GM12873 (cell line): ENCODE measurements around the gene PRDM16.

Source experiments
- TF ChIP-seq, protein P1 (sequence below): IDR thresholded peaks from 2 replicates; pipeline ENCODE4 v1.5.1; 2012; ENCODE audit warnings: low read depth, mild to moderate bottlenecking, moderate library complexity, low read length, control low read depth; ENCODE audit not compliant: insufficient read depth; ENCODE audit errors: missing control alignments

PRDM16 gene

DNA sequence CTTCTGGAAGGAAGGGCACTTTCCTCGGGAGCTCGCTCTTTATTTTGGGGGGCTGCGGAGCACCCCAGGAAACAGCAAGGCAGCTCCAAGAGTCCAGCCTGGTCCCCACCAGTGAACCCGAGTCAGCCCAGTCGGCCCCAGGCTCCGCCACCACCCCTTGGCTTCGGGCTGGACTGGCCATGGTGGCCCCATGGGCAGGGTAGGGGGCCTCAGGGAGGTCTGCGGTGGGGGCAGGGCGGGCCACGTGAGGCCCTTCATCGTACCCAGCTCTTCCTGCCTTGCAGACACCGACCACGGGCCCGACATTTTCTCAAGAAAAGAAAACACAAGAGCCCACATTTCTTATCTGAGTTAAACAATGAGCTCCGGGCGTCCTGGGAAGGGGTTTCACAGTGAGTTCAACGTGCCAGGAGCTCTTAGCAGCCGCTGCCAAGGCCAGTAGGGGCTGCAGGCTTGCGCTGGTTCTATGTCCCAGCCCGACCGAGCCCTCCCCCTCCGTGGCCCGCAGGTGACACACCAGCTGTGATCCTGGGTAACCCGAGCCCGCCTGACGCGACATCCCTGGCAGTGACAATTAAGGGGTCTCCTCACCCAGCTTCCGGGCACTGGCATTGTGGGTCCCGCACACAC is 66.2 kb downstream of the PRDM16 start:
- TF ChIP-seq, protein P1, sequence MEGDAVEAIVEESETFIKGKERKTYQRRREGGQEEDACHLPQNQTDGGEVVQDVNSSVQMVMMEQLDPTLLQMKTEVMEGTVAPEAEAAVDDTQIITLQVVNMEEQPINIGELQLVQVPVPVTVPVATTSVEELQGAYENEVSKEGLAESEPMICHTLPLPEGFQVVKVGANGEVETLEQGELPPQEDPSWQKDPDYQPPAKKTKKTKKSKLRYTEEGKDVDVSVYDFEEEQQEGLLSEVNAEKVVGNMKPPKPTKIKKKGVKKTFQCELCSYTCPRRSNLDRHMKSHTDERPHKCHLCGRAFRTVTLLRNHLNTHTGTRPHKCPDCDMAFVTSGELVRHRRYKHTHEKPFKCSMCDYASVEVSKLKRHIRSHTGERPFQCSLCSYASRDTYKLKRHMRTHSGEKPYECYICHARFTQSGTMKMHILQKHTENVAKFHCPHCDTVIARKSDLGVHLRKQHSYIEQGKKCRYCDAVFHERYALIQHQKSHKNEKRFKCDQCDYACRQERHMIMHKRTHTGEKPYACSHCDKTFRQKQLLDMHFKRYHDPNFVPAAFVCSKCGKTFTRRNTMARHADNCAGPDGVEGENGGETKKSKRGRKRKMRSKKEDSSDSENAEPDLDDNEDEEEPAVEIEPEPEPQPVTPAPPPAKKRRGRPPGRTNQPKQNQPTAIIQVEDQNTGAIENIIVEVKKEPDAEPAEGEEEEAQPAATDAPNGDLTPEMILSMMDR = no peak

DNA sequence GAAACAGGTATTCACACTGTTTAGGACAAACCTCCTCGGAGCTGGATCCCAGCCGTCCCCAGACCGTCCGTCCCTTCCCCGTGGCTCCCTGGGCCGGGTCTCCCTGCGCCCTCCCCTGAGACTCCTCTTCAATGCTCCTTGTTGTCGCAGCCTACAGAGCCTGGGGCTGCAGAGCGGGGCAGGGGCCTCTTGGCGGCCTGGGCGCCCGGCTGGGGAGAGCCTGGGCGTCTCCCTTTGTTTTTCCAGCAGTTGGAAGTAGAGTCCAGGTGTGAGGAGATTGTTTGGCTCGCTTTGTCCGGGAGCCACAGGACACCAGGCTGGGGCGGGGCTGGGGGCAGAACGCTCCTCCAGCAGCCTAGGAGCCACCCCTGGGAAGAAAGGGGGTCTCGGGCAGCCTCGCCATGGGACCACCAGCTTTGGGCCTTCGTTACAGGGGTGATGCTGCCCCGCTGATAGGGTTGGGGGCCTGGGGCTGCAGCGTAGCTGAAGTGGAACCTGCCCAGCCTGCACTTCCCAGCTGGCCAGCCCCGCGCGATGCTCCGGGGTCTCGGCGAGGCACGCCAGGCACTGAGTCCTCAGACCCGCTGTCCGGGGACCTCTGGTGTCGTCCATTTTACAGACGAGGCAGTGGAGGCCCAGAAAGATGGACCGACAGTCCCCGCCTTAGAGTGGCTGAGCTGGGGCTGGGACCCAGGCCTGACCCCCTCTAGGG is 66.9 kb downstream of the PRDM16 start:
- TF ChIP-seq, protein P1 = no peak

DNA sequence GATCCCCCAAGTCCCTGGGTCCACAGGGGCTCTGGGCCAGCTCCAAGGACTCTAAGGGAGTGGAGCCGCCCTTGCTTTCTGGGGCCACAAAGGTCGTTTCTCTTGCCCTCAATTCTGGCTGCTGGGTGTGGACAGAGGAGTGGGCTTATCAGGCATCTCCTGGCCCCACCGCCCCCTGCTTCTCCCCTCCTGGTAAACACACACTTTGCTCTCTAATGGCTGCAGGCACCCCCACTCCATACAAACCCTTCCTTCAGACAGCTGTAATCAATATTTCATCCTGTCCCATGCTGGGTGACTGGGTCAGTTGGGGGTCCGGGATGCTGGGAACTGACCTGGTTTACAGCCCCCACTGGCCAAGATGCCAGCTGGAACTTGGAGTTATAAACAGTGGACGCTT is 67.5 kb downstream of the PRDM16 start:
- TF ChIP-seq, protein P1 = no peak

DNA sequence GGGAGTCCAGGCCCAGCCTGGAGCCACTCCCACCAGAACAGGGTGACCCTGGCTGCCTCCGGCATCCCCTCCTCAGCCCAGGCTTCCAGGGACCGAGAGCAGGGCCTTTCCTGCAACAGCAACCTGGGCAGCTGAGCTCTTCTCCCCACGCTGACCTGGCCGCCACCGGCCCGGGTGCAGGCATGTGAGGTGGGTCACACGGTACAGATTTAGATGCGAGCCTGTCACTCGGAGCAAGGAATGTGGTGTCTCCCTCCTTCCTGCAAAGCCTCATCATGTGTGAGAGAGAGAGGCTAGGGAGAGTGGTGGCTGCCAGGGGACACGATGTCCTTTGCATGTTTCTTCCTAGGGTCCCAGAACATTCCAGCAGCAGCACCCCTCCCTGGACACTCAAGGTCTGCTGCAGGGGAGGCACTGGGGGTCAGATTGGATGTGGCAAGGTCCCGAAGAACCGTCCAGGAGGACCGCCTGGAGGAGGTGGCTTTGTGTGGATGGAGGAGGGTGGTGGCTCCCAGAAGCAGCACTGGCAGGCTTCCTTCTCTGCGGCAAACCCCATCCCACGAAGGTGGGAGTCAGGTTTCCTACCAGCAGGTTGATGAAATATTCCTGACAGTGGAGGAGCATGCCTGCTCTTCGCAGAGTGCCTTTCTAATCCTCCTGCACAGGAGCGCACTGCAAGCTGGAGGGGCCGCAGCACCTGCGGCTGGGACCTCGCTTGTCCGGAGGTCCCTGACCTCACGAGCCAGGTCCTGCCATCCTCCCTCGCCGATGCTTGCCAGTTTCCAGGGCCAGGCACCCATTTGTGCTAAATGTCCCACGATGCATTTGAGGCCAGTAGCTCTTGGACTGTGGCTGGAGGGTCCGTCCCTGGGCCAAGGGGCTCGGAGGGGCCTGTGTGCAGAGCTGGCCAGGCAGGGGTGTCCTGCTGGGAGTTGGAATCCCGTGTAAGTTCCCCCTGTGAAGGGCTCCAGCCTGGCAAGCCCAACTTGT is 68.4 kb downstream of the PRDM16 start:
- TF ChIP-seq, protein P1 = no peak

DNA sequence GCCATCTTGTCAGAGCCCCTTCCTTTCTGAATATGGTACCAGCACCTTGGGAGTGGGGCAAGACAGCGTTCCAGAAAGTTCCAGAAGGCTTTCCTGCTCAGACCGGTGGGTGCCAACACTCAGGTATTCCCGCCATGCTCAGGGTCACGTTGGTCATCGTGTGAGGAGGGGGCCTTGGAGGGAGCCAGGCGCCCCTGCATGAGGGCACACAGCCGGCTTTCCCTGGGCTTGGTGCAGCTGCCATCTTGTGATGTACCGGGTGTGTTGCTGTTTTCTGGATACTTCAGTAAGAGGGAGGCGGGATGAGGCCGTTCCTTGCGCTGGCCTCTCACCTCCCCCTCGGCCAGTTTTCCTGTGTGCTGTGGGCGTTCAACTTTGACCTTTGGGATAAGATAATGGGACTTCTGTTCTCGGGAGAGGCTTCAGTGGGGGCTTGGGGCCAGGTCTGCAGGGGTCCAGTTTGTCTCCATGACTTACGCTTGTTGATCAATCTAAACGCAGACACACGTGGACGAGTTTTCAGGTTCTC is 69.7 kb downstream of the PRDM16 start:
- TF ChIP-seq, protein P1 = no peak

DNA sequence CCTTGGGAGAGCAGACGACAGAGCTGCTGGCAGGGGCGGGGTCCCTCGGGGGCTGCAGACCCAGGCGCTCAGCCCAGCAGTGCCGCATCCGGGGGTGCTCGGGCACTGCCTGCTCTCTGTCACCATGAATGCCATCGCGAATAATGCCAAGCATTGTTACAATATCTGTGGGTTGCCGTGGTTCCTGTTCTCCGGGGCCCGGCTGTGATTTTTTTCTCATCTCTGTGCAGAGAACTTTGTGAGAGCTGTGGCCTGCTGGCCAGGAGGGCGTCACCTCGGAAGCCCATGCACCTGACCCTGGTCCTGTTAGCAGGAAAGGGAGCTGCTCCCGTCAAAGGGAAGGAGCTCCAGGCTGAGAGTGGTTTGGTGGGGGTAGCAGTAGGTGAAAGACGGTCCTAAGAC is 70.4 kb downstream of the PRDM16 start:
- TF ChIP-seq, protein P1 = no peak
